Daoy (cell line): ENCODE data around the gene PRKRIP1. TPM values are rescaled to one million over a fixed set of nuclear protein-coding genes. Genes with fewer than 3 reads are reported as not detected.
"Not testable (repeated sequence)": the region's sequence is repeated elsewhere in the genome, so short reads cannot be mapped to it uniquely, and the experiment has no call there.

Experiments used
- DNase-seq: peaks from one replicate; pipeline ENCODE4 v3.0.0-alpha.2; 2015; ENCODE audit warnings: low read depth
- total RNA-seq: library from RNA; depleted of rRNA; stranded (reverse); fragments of >200 nt; shearing (Covaris generic); gene quantifications from 2 replicates; pipeline ENCODE4 v1.2.3, GENCODE V29; 2014

Gene PRKRIP1
- total RNA-seq, 1 experiment from 2014 or later = 52.5 TPM

DNA sequence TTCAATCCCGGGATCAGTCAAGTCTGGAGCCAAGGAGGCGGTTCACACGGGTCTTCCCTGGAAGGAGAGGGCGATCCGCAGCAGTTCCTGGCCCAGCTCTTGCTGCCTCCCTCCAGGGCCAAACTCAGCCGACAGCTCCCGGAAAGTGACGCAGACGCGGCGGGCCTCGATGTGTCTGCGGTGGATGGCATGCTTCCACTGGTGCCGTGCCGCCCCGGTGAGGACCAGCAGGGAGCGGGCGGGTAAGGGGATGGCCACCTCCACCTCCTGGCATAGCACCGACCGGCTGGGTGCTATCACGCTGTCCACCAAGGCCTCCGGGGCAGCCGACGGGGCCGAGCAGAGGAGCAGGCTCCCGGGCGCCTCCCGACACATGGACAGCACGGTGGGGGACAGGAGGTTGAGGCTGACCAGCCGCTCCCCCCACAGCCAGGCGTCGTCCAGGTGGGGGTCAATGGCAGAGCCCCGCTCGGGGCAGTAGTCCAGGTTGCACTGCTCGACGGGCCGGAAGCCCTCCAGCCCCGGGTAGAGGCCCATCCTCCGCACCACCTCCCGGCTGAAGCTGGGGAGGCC lies 61.3 kb downstream of the PRKRIP1 start:
- no peak for DNase-seq

DNA sequence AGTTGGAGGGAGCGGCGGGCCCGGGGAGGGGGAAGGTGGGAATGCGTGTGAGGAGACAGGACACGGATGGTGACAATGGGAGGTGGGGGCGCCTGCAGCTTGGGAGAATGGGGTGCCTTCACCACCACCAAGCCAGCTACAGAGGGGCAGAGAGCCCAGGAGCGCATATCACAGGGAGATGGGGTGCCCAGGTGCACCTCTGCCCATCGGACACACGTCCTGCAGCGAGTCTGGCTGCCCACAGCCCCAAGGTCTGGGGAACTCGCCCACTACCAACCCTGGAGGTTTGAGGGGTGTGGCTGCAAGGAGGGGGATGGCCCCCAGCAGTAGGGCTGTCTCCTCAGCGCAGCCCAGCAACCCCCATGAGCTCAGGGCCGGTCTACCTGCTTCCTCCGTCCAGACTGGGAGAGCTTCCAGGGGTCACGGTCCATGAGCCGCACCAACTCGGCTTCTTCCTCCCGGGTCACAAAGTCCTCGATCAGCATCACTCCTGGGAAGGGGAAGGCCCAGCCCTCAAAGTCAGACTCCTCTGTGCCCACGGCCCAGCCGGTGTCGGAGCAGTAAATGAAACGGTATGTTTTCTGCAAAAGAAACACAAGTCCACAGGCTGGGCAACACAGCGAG lies 63.2 kb downstream of the PRKRIP1 start:
- DNase-seq = no peak

DNA sequence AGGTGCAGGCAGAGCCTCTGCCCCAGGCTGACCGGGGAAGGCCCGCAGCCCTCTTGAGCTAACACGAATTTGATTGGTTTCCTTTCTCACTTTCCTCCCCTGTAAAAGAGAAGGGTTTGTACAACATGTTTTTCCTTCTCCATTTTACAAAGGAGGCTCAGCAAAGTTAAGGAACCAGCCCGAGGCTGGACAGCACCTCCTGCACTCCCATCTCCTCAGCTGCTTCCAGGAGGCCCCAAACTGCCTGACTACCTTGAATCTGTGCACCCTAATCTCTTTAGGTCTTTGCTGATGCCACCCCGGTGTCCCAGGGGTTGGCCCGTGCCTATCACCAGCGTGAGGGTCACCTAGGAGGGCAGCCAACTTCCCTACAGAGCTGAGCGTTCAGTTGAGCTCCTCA lies 64.3 kb downstream of the PRKRIP1 start:
- DNase-seq = no peak

DNA sequence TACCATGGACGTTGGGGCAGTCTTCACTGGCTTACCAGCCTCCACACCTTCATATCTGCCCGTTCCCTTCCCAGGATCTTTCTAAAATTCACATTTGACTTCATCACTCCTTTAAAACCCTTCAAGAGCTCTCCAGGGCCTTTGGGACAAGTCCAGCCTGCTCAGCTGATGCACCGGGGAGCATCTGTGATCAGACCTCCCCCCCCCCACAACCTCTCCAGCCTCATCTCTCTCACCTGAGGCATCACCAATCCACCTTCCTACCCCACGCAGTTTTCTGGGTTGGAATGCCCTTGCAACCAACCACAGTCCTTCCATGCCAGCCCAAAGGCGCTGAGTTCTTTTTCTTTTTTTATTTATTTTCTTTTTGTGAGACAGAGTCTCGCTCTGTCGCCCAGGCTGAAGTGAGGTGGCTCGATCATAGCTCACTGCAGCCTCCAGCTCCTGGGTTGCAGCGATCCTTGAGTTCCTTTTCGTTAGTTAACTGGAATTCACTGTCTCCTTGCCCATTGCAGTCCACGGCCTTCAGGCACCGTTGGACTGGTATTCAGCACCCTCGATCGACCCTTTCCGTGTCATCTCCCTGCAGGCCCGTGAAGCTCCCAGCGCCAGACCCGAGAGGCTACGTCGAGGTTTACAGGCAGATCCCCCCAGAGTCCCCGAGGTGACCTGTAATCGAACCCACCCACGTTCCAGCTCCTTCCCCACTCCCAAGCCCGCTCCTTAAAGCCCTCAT lies 67.8 kb downstream of the PRKRIP1 start:
- peak; percentile 32 for DNase-seq

DNA sequence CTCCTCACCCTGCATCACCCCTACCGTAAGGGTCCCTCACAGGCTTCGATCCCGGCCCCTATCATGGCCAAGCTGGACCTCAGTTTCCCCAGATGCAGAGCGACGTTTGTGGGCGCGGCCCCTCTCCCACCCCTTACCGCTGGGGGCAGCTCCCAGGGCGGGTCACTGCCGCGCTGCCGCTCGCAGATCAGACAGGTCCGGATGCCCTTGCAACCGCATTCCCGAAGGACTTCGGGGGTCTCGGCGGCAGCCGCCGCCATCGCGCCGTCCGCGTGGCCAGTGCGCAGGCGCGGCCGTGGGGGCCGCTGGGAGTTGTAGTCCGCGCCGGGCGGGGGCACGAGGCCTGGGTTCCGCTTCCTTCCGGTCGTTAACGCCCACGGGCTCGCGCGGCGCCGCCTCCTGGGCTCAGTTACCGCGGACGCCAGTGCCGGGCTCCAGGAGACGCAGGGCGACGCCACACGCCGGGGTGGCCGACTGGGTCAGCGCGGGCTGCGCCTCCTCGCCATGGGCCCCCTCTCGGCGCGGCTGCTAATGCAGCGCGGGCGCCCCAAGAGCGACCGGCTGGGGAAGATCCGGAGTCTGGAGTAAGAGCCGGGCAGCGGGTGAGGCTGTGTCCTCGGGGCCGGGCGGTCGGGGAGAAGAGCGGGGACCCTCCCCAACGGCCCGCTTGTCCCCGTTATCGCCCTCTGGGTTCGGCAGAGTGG lies 68.6 kb downstream of the PRKRIP1 start, which contains the start of the genes ALKBH4 and LRWD1:
Gene ALKBH4 (minus strand): TSS at position 287 of the 704 bp plus-strand sequence. CDS start 27 bp downstream, at position 260.
Gene LRWD1 (plus strand): TSS at position 408 of the 704 bp plus-strand sequence. CDS start 97 bp downstream, at position 505.
- peak; percentile 99 for DNase-seq

DNA sequence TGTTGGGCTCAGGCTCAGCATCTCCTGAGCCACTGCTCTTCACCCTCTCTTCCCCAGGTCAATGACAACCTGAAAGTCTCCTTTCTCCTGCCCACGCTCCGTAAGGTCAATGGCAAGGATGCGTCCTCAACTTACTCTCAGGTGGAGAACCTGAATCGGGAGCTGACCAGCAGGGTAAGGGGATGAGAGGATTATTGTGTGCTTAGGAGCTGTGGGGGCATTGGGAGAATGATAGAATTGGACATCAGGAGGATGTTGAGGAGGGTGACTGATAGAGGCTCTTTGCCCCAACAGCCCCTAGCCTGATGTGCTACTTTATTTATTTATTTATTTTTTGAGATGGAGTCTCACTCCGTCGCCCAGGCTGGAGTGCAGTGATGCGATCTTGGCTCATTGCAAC lies 69.9 kb downstream of the PRKRIP1 start:
- no peak for DNase-seq

DNA sequence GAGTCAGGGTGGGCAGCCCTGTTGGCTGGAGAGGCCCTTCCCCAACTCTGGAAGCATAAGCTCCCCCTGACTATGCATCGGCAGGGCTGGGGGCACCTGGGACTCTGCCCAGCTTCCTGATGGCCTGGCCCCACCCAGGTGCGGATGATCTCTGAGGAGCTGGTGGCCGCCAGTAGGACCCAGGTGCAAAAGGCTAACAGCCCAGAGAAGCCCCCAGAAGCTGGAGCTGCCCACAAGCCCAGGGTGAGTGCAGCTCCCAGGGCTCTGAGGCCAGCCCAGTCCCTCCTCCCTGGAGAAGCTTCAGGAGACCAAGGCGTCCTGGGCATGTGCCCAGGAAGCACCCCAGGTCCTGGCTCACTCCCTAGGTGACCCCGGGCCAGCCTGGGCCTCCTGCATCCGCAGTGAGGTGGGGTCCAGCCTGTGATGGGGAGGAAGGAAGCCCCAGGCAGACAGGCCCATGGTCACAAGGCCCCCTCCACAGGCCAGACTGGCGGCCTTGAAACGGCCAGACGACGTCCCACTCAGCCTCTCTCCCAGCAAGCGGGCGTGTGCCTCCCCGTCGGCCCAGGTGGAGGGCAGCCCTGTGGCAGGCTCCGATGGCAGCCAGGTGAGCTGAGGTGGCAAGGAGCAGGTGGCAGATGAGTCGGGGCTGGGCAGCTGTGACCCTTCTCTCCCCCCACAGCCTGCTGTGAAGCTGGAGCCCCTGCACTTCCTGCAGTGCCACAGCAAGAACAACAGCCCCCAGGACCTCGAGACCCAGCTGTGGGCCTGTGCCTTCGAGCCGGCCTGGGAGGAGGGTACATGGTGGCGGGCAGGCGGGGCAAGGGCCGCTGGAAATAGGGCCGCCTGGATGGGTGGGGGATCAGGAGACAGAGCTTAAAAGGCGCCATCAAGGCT lies 71.7 kb downstream of the PRKRIP1 start:
- DNase-seq = peak; percentile 10

DNA sequence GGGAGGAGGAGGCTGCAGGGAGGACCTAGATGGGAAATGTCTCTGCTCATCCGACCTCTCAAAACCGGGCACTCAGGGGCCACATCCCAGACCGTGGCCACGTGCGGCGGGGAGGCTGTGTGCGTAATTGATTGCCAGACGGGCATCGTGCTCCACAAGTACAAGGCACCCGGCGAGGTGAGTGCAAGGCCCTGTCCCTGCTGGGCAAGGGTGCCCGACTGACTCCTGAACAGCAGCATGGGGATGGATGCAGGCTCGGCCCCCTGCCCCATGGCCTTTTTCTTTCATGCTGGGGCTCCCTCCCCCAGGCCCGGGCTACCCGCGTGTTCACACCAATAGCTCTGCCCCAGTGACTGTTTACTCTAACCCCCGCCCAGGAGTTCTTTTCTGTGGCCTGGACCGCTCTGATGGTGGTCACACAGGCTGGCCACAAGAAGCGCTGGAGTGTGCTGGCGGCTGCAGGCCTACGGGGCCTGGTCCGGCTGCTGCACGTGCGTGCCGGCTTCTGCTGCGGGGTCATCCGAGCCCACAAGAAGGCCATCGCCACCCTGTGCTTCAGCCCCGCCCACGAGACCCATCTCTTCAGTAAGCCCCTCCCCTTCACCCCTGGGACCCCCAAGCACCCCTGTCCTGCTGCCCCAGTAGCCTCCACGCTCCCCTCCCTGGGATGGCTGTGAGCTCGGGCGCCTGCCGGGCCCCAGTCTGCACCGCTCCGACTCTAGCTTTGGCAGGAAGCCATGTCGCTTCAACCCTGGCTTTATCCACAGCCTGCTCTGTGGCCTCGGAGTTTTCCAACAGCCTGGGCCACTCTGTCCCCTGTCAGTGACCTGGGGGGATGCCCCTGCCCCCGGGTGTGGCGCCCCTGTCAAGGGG lies 72.6 kb downstream of the PRKRIP1 start:
- DNase-seq = no peak

DNA sequence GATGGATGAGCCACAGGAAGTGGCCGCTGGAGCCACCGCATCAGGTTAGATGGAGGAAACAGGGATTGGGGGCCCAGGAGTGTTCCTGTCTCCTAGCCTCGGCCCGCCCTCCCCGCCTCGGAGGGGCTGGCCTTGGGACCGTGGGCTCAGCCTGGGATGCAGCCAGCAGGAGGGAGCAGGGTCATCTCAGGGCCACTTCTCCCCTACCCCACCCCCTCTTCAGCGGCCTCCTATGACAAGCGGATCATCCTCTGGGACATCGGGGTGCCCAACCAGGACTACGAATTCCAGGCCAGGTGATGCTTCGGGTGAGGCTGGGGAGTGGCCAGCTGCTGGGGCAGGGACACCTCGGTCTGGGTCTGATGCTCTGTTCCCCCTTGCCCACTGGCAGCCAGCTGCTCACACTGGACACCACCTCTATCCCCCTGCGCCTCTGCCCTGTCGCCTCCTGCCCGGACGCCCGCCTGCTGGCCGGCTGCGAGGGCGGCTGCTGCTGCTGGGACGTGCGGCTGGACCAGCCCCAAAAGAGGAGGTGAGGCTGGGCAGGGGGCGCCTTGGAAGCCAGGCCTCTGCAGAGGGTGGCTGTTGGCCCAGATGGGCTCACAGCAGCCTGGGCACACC lies 73.3 kb downstream of the PRKRIP1 start:
- no peak for DNase-seq

DNA sequence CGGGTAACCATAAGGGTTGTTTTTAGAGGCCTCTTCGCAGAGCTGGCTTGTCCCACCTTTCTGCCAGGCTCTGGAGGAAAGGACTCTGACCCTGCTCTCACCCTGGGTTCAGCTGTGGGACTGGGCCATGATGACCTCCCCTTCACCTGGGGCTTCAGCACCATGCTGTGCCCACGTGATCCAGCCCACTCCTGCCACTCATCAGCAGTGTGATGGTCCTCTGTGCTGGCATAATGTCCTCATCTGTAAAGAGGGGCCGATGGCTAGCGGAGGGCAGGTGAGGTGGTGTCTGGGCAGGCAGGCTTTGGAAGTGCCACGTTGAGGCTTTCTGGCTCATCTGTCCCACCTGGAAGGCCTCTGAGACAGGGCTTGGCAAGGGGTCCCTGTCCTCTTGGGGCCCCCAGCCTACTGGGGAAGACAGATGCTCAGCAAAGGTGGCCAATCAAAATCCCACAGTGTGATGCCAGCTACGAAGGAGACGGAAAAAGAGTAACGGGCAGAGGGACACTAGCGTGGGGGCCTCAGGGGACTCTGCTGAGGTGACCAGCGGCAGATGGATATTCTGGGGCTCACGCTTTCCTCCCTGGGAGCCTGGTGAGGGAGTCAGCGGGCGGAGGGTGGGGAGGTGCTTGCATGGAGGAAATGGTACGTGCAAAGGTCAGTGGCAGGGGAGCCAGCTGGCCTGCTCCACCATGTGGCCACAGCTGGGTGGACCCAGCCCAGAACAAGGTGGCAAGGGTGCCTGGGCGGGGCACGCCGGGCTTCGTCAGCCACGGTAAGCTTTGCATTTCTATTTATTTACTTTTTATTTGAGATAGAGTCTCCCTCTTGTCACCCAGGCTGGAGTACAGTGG lies 74.0 kb downstream of the PRKRIP1 start:
- no peak for DNase-seq

DNA sequence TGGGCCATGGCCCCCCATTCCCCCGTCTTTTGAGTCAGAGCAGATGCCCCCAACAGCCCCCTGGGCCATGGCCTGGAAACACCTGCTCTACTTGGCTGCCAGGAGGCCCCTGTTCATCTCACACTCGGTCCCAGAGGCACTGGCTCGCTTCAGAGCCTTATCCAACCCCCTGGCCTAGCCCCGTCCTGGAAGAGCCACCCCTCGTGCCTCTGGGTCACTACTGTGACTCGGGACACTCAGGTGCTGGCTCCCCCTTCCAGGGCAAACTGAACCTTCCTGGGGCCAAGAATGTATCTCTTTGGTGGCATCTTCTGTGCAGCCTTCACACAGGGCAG lies 75.6 kb downstream of the PRKRIP1 start:
- DNase-seq = no peak

DNA sequence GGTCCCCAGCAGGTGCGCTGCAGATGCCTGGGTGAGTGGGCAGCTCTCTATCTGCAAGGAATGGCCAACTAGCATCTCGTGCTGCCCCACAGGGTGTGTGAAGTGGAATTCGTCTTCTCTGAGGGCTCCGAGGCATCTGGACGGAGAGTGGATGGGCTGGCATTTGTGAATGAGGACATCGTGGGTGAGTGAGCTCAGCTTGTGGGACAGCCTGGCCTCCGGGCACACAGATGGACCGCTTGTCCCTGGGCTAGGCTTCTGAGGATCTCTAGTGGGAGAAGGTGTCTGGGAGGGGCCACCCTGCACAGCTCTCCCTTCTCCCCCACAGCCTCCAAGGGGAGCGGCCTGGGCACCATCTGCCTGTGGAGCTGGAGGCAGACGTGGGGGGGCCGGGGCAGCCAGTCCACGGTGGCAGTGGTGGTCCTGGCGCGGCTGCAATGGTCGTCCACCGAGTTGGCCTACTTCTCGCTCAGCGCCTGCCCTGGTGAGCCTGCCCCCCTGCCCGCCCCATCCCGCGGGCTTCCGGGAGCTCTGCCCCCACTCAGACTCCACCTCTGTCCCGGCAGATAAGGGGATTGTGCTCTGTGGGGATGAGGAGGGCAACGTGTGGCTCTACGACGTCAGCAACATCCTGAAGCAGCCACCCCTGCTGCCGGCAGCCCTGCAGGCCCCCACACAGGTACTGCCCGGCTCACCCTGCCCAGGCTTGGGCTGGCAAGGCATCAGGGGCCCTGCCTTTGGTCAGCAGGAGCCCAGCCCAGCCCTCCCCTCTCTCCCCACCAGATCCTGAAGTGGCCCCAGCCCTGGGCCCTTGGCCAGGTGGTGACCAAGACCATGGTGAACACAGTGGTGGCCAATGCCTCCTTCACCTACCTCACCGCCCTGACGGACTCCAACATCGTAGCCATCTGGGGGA lies 76.2 kb downstream of the PRKRIP1 start:
- DNase-seq = no peak

DNA sequence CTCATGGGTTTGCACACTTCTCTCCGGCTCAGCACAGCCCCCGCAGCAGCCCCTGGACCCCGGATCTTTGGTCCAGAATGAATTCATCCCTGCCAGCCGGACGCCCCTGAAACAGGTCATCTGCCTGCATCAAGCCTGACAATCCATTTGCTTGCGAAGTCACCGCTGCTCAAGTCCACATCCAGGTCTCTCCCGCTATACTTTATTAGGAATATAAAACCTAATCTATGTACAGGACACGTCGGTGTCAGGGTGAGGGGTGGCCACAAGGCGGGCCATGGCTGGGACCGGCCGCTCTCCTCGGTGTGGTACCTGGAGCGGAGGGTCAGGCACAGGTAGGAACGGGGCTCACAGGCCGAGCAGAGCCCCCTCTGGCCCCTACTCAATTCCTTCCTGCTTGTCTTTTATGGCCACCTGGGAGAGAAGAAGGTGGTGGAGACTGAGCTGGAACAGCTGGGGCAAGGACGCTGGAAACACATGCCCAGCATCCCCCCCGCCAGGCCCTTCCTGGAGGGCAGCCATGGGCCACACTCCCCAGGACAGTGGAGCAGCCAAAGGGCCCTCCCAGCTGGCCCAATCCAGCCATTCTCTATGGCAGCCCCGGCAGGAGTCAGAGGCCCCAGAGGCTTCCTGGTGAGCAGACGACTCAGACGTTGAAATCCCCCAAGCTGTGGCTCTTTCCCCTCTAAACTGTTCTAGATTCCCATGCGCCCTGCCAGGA lies 77.3 kb downstream of the PRKRIP1 start:
- DNase-seq = no peak

DNA sequence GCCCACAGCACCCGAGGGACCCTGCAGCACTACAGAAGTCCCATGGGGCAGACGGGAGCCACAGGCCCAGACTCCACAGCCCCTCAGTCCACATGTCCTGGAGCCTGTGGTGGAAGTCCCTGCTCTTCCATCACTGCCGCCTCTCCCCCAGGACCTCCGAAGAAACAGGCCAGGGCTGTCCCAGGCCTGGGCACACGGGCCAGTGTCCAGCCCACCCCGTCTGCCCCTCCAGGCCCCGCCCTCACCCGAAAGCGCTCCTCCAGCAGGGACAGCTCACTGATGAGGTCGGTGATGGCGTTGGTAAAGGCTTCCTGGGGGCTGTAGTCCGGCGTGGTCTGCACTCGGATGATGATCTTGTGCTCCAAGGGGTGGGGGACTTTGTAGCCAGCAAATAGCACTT lies 78.0 kb downstream of the PRKRIP1 start:
- not testable (repeated sequence) for DNase-seq

DNA sequence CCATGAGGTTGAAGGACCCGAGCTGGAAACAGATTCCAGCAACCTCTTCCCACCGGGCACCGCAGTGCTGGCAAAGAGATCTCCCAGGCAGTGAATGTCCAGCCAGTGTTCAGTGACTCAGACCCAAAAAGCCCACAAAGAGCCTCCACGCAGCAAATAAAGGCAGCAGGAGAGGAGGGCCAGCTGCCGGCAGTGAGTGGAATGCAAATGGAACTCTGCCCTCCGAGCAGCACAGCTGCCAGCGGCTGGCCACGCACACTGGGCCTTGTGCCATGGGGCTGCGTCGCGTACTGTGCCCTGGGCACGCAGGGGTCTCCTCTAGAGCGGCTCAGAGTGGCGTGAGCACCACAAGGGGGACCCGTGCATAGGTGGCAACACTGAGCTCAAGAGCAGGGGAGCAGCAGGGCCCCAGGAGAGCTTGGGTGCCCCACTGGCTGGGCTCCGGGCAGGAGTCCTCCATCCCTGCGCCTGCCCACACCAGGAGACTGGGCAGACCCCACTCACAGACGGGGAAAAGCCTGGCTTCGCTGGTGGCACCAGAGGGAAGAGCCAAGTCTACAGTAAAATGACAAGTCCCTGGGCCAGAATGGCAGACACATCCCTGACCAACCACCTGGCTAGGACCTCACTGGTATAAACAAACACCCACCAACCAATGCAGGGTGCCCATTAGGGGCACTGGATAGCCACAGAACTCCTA lies 78.7 kb downstream of the PRKRIP1 start:
- not testable (repeated sequence) for DNase-seq
